NCI-H146 treated with DMSO at 0.1 percent for 48 hours (cell line): ENCODE data around the gene GPR142.
"Not testable (repeated sequence)": the region's sequence is repeated elsewhere in the genome, so short reads cannot be mapped to it uniquely, and the experiment has no call there.

Source experiments
- DNase-seq: peaks from one replicate; lab custom pipeline; 2025; ENCODE audit not compliant: unreplicated experiment; lab: John Stamatoyannopoulos, UW

Gene GPR142

DNA sequence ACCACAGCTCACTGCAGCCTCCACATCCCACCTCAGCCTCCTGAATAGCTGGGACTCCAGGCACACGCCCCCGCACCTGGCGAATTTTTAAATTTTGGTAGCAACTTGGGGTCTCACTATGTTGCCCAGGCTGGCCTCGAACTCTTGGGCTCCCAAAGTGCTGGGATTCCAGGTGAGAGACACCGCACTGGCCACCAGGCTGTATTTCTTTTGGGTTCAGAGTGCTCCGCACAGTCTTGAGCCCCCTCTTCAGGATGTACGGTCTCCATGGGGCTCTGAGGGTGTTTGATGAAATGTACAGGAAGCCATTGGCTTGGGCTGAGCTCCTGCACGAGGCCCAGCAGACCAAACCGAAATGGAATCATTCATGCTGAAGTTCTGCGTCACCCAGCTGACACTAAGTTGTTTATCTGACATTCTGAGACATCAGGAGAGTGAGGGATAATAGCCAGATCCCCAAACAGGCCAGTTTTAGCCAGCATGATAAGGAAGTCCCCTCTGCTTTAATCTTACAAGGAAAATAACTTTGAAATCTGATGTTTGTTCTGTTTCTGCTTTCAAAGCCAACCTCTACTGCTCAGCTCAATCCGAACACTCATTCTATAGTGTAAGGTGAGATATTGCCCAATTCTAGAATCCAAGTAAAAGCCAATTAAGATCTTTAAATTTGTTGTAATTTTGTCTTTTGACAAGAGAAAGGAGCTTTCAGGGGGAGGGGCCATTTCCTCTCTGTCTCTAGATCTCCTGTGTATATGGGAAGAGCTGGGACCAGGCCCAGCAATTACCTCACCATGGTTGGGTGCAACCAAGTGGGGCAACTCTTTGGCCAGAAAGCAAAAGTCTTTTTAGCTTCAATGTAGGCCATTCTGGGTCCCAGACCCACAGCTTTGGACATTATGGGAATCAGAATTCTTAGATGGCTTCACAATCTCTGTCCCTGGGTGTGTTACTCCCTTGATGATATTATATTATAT is 23.7 kb downstream of the GPR142 start:
- DNase-seq, result no peak

DNA sequence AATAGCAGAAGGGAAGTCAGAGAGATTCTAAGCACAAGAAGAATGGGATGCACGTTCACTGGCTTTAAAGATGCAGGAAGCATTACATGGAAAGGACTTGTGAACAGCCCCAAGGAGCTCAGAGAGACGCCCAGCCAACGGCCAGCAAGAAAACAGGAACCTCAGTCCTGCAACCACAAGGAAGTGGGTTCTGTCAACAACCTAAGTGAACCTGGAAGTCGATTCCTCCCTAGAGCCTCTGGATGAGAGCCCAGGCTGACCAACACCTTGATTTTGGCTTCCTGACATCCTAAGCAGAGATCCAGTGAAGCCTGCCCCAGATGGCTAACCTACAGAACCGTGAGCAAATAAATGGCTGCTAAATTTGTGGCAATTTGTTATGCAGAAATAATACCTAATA is 24.5 kb downstream of the GPR142 start:
- DNase-seq, result no peak

DNA sequence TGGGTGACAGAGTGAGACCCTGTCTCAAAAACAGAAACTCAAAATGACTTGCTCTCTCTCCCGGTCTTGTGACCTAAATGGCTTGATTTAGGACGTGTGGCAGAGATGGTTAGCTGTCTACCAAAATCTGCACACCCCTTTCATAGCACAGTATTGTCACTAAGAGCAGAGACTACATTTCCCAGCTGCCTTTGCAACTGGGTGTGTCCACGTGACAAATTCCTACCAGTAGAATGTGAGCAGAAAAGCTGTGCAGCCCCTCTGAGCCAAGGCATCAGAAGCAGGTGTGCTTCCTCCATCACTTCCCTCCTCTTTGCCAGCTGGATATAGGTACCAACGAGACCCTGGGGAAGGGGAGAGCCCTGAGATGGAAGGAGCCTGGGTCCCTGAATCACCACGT is 25.5 kb downstream of the GPR142 start:
- DNase-seq, result no peak

DNA sequence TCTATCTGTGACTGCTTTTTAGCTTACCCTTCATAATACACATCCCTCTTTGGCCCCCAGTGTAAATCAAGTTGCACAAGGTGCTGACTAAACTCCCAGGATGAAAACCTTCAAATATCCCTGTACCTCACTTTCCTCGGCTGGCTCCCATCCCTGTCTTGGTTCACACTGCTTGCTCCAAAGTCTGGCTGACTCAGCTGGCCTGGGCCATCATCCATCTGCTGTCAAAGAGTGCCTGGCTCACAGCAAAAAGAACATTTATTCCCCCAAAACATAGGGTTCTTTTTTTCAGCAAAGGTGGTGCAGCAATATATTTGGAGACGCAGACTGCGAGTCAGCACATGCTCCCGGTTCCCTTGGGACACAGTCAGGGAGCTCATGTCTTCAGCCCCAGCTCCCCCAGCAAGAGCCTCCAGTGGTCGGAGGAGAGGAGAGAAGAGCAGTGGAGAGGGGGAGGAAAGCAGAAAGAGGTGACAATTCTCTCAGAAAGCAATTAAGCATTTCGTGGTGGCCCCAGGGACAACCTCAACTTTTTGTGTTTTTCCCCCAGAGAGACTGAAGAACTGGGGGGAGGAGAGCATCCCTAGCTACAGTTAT is 26.1 kb downstream of the GPR142 start:
- no peak for DNase-seq

DNA sequence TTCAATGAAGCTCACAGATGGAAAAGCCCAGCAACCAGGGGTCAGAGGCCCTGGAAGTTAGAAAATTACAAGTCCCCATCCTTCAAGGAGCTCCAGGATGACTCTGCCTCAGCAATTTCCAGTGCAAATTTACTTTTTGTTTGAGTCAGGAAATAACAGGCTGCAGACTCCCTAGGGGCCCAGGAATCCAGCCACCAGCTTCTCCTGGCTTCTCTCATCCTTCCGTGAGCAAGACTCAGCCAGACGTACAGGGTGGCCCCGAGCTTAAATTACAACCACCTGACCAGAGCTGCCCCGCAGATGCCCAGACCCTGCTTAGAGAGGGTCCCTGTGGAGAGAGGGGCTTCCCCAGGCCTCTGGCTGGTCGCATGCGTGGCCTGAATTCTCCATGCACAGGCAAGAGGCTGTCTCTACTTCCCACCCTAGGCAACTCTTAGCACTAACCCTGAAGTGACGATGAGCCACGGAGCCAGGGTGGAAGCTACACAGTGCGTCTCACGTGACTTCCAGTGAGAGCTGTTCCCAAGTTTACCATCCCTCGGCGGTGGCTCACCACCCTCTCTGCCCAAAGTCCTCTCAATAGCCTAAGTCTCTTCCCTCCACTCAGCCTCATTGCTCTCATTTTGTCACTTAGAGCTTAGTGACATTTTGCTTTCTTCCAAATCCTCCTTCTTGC is 27.1 kb downstream of the GPR142 start:
- DNase-seq, result no peak

DNA sequence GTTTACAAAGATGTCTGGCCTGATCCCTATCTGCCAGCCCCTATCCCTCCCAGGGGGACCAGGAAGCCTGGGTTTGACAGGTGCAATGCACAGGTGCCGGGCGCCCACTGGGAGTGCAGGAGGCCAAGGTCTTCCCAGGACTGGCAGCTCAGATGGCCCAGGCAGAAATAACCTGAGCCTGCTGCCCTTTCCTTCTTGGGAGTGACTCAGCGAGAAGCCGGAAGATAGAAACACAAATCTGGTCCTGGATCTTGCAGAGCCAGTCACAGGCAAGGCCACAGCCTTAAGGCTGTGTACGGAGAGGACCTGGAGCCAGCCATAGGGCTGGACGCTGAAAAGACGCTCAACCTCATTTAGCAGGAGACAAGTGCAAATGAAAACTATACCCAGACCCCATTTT is 27.7 kb downstream of the GPR142 start:
- no peak for DNase-seq

DNA sequence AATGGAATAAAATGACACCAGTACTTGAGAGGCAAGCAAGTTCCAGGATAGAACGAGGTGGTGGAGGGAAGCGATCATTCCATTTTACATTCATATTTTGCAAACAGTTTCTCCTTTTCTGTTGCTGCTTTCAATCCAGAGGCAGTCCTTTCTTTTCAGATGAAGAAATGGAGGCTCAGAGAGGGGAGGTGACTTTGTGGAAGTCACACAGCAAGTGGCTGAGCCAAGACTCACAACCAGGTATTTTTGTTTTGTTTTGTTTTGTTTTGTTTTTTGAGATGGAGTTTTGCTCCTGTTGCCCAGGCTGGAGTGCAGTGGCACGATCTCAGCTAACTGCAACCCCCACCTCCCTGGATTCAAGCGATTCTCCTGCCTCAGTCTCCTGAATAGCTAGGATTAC is 29.3 kb downstream of the GPR142 start:
- no peak for DNase-seq

DNA sequence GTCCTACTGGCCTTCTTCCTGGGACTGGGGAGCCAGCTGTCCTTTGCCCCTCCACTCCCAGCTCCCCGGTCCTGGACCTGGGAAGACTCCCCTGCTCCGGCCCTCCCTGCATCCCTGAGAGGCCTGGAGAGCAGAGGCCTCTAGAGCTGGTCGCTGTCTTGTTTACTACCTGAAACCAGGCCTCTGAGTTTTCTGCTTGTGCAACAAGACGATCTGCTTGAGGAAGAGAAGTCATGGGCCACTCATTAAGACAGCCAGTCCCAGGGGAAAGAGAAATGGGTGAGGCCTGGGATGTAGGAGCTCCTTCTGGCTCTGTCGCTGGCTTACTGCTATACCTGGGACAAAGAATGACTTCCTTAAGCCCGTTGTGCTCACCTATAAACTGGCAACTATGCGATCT is 34.7 kb downstream of the GPR142 start:
- no peak for DNase-seq

DNA sequence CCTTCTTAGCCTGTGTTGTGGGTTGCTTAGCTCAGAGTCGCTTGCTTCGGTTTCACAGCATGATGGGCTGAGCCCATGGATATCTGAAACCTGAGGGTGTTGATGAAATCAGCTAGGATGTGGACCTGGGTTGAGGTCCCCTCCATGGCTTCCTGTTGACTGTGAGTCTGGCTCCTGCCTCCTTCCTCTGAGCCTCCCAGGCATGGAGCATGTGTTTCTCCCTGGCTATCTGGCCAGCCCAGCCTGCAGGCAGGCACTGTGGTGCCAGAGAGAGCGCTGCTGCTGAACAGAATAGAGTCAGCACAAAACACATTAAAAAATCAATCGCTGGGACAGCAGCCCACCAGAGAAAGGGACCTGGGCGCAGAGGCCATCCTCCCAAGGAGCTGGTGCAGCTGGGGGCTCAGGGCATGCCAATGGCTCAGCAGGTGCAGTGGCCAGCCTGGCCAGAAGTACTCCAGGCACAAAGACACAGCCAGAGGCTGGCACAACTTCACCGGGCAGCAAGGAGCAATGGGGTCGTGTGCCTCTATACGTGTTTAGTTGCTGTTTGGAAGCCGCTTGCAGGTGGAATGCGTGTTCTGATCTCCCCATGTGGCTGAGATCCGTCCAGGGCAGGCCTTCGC is 36.3 kb downstream of the GPR142 start:
- no peak for DNase-seq

DNA sequence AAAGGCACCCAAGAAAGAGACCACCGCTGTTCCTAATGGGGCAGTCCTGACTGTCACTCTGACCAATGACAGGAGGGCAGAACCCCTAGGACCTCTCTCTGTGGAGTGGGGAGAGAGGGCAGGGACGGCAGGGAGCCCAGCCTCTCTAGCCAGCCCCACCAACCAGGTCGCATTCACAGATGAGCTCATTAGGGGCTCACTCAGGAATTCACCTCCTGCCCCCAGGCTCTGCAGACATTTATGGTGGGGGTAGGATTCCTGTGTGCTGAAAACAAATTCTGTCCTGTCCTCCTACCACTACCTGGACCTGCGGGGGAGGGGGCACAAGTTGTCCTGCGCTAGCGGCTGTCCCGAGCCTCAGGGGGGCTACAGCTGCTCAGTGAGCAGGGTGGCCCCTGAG is 36.9 kb downstream of the GPR142 start:
- no peak for DNase-seq

DNA sequence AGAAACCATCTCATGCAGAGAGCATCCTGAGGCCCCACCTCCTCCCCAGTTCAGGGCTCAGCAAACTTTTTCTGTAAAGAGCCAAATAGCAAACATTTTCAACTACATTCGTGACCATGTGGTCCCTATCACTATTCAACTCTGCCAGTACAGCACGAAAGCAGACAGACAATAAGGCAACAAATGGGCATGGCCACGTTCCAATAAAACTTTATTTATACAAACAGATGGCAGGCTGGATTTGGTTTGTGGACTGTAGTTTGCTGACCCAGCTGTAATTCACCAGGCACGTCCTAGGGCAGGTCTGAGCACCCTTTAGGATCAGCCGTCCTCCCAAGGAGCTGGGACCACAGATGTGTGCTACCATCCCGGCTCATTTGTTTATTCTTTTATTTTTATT is 37.5 kb downstream of the GPR142 start:
- DNase-seq, result no peak

DNA sequence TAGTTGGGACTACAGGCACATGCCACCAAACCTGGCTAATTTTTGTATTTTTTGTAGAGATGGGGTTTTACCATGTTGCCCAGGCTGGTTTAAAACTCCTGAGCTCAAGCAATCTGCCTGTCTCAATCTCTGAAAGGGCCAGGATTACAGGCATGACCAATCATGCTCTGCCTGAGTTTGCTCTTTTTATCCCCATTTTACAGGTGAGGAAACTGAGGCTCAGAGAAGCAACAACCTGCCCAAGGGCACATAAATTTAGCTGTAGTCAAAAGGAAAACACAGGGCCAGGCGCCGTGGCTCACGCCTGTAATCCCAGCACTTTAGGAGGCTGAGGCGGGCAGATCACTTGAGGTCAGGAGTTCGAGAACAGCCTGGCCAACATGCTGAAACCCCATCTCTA is 38.0 kb downstream of the GPR142 start:
- not testable (repeated sequence) for DNase-seq

DNA sequence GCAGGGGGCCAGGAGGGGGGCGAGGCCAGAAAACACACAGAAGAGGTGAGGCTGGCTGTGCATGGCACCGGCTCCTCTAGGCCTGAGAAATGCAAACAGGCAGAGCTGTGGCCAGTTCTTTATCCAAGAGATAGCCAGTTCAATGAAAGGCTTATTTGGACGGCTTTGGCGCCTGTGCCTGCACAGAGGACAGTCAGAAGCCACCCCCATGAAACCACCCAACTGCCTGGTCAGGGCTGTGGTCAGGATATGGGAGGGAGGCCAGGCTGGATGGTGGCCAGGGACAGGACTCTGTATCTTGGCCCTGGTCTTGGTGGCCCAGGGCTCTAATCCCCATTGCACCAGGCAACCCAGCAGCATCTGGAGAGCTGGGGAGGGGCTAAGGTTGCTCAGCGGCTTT is 40.1 kb downstream of the GPR142 start:
- no peak for DNase-seq

DNA sequence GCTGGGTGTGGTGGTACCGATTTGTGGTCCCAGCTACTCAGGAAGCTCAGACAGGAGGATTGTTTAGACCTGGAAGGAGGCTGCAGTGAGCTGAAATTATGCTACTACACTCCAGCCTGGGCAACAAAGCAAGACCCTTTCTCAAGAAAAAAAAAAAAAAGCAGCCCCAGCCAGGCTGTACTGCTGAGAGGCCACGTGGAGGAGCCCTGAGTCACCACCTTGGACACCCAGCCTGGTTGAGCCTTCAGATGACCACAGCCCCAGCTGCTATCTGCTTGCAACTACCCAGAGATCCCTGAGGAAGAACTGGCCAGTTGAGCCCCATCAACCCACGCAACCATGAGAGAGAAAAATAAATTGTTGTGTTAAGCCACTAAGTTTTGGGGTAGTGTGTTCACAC is 41.0 kb downstream of the GPR142 start:
- no peak for DNase-seq

DNA sequence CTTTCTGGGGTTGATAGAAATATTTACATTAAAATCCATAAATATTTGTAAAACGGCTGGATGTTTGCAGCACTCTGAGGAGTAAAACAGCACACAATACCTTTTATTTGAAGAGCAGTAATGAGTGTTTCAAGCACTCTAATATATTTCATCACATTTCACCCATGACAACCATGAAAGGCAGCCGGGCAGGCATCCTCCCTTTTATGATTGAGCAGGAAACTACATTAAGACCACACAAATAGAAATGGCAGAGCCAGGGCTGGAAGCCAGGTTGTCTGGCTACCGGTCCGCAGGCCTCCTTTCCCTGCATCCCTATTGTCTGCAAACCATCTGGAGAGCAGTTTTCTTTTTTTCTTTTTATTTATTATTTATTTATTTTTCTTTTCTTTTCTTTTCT is 41.5 kb downstream of the GPR142 start:
- no peak for DNase-seq

DNA sequence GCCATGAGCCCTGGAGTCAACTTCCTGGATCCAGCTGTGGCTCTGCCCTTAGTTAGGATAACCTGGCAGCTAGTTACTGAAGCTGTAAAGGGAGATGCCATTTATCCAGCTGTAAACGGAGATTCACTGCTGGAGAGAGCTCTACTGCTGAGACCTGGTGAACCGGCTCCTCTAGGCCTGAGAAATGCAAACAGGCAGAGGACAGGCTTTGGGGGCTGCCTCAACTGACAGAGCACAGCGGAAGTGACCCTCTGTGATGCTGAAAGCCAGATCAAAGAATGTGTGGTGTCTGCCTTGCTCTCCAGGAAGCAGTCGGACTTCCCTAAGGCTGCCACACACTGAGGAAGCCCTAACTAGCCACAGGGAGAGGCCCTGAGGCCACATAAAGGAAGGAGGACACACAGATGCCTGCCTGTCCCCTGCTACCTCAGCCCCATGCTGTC is 42.7 kb downstream of the GPR142 start:
- no peak for DNase-seq

DNA sequence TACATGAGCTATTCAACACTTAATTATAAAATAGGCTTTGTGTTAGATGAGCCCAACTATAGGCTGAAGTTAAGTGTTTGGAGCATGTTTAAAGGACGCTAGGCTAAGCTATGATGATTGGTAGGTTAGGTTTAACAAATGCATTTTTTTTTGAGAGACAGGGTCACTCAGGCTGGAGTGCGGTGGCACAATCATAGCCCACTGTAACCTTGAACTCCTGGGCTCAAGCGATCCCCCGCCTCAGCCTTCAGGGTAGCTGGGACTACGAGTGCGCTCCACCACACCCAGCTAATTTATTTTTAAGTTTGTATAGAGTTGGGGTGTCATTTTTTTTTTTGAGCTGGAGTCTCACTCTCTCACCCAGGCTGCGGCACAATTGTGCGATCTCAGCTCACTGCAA is 45.3 kb downstream of the GPR142 start:
- no peak for DNase-seq

DNA sequence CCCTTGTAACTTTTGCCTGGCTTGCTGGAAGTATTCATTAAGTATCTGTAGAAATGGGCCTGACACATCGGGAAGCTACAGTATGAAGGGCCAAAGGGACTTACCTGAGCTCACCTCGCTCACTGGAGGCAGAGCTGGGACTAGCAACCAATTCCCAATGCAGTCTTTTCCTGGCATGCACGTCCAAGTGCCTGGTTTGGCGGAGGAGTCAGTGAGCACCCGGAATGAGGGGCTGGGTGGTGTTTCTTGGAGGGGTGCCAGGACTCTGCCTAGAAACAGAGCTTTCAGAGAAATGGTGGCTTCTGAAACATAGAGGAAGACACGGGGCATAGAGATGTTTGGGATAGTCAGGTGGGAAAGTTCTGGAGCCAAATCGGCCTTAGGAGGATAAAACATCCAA is 46.2 kb downstream of the GPR142 start:
- DNase-seq, result no peak

DNA sequence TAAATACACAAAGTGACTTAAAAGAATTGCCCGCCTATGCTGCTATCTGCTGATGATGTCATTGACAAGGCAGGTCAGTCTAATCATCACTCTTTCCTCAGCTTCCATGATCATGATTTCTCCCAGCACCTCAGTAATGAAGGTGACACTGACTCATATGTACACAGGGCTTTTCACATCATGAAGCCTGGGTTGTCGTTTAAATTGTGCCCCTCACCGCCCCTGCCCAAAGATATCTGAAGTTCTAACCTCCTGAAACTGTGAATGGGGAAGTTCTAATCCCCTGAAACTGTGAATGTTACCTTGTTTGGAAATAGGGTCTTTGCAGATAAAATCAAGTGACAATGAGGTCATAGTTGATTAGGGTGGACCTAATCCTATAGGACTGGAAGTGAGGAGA is 47.2 kb downstream of the GPR142 start:
- no peak for DNase-seq

DNA sequence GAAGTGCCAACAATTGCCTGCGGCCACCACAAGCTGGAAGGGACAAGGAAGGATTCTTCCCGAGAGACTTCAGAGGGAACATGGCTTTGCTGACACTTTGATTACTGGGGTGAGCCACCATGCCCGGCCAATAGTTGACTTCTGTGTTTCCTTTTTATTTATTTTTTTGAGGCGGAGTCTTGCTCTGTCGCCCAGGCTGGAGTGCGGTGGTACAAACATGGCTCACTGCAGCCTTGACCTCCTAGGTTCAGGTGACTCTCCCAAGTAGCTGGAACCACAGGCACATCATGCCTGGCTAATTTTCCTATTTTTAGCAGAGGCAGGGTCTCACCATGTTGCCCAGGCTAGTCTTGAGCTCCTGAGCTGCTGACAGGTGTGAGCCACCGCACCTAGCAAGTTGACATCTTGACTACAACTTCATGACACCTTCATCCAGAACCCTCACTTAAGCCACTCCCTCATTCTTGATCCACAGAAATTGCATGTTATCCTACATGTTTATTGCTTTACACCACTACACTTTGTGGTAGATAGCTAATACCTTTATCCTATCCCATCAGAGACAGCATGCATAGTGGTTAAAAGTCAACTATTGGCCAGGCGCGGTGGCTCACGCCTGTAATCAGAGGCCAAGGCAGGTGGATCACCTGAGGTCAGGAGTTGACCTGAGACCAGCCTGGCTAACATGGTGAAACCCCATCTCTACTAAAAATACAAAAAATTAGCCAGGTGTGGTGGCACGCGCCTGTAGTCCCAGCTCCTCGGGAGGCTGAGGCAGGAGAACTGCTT is 48.5 kb downstream of the GPR142 start:
- DNase-seq, result no peak
